Mammary epithelial cell (primary cell): ENCODE measurements around the gene P2RY8.
"Not testable (repeated sequence)": the region's sequence is repeated elsewhere in the genome, so short reads cannot be mapped to it uniquely, and the experiment has no call there.

ENCODE experiments used
- EZH2 ChIP-seq: IDR thresholded peaks from 2 replicates; pipeline ENCODE4 v1.6.1; 2012; ENCODE audit warnings: low read length, inconsistent platforms, borderline replicate concordance
- TF ChIP-seq, protein P1 (sequence below), 2 donors: IDR thresholded peaks in 1 of 2; conservative IDR thresholded peaks in 1 of 2; 2 replicates each; pipeline ENCODE4 v1.5.1; 2011 to 2012; ENCODE audit warnings: inconsistent platforms in 2 of 2, low read length in 2 of 2, mild to moderate bottlenecking in 2 of 2, control low read depth in 1 of 2, low read depth in 1 of 2; ENCODE audit not compliant: insufficient read depth in 1 of 2; ENCODE audit errors: extremely low read depth in 1 of 2

DNA sequence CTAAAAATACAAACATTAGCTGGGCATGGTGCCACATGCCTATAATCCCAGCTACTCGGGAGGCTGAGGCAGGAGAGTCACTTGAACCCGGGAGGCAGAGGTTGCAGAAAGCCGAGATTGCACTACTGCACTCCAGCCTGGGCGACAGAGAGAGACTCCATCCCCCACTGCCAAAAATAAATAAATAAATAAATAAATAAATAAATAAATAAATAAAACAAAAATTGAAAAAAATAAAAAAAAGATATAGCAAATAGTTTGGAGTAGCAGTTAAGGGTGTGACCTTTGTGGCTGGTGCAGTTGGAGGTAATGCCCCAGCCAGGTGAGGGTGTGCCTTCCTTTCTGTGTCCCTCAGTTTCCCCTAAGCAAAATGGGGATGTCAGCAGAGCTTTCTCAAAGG lies 14.1 kb downstream of the P2RY8 start:
- TF ChIP-seq, protein P1, sequence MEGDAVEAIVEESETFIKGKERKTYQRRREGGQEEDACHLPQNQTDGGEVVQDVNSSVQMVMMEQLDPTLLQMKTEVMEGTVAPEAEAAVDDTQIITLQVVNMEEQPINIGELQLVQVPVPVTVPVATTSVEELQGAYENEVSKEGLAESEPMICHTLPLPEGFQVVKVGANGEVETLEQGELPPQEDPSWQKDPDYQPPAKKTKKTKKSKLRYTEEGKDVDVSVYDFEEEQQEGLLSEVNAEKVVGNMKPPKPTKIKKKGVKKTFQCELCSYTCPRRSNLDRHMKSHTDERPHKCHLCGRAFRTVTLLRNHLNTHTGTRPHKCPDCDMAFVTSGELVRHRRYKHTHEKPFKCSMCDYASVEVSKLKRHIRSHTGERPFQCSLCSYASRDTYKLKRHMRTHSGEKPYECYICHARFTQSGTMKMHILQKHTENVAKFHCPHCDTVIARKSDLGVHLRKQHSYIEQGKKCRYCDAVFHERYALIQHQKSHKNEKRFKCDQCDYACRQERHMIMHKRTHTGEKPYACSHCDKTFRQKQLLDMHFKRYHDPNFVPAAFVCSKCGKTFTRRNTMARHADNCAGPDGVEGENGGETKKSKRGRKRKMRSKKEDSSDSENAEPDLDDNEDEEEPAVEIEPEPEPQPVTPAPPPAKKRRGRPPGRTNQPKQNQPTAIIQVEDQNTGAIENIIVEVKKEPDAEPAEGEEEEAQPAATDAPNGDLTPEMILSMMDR (conservative IDR thresholded peaks at IDR 0.05 in 1 of 2, IDR thresholded peaks at IDR 0.05 in 1 of 2; ENCODE audit: extremely low read depth in 1 of 2, insufficient read depth in 1 of 2, low read depth in 1 of 2, low read length in 2 of 2) = not testable (repeated sequence)
- not testable (repeated sequence) for TF ChIP-seq EZH2
